ENCODE results near the gene S1PR3. TPM values are rescaled to one million over a fixed set of nuclear protein-coding genes. Genes with fewer than 3 reads are reported as not detected.

The S1PR3 gene
- total and polyA plus RNA-seq, 12 donors = 3.6 to 61.6 (median 13.3) TPM

GRCh38 chr9:88983865-88984542 is 7.3 kb upstream of the S1PR3 start:
- H3K9me3 ChIP-seq = peaks cover 0 to 19% (median 0%) of the 10 kb centered on the region in 11 donors
- 76 to 92% methylated on average over 2 of the region's 2 CpGs for WGBS, 2 donors
- H3K27ac ChIP-seq = no peak overlapping the region
- TF ChIP-seq CTCF (IDR thresholded peaks at IDR 0.05) = no peak
- intact Hi-C loops (cut with DNase I) = loop anchor here in 1 of 10 donors (10.0 kb wide), 1 partner anchor 109 kb away; no protein-coding TSS in a partner anchor
- ATAC-seq = no peak
- H3K36me3 ChIP-seq = no peaks in the 10 kb centered on the region
- no peak overlapping the region for H3K4me3 ChIP-seq
- H3K27me3 ChIP-seq = no peaks in the 10 kb centered on the region
- no peak for DNase-seq
- H3K4me1 ChIP-seq = peaks cover 0 to 5% (median under 1%) of the 10 kb centered on the region in 9 donors

- no peak for DNase-seq
- WGBS, 2 donors = 95% methylated on average over 4 of the region's 4 CpGs
Observed at GRCh38 chr9:88984543-88984883, 6.8 kb upstream of the S1PR3 start.

GRCh38 chr9:88985616-88986015 is 5.7 kb upstream of the S1PR3 start:
- Histone ChIP-seq H3K9me3 (peaks cover 0 to 19% (median 0%) of the 10 kb centered on the region in 11 donors), H3K4me1 (peaks cover 0 to 20% (median 0%) of the 10 kb centered on the region in 9 donors), H3K36me3 (no peaks in the 10 kb centered on the region), H3K27ac (no peak overlapping the region), H3K4me3 (no peak overlapping the region), H3K27me3 (peaks cover 0 to 11% (median 0%) of the 10 kb centered on the region in 7 donors)
- intact Hi-C loops (cut with DNase I) = loop anchor here in 2 of 10 donors (5.0 to 10.0 kb wide), 3 partner anchors 33 to 111 kb away; no protein-coding TSS in a partner anchor
- no peak for DNase-seq
- no peak for ATAC-seq
- 79 to 81% methylated on average over 2 of the region's 2 CpGs for WGBS, 2 donors
- TF ChIP-seq CTCF (IDR thresholded peaks at IDR 0.05) = no peak

More at GRCh38 chr9:88984543-88984883, 6.8 kb upstream of the S1PR3 start:
- Histone ChIP-seq H3K36me3 (no peaks in the 10 kb centered on the region), H3K27ac (no peak overlapping the region), H3K4me1 (peaks cover 0 to 9% (median 0%) of the 10 kb centered on the region in 9 donors), H3K27me3 (peaks cover 0 to 2% (median 0%) of the 10 kb centered on the region in 7 donors), H3K4me3 (no peak overlapping the region), H3K9me3 (peaks cover 0 to 19% (median 0%) of the 10 kb centered on the region in 11 donors)
- intact Hi-C loops (cut with DNase I) = loop anchor here in 1 of 10 donors (10.0 kb wide), 1 partner anchor 110 kb away; no protein-coding TSS in a partner anchor
- ATAC-seq = no peak
- no peak for TF ChIP-seq CTCF (IDR thresholded peaks at IDR 0.05)

GRCh38 chr9:88986776-88987175 is 4.5 kb upstream of the S1PR3 start:
- Histone ChIP-seq H3K4me3 (no peak overlapping the region), H3K27me3 (peaks cover 0 to 22% (median 0%) of the 10 kb centered on the region in 7 donors), H3K27ac (no peak overlapping the region), H3K4me1 (peaks cover 0 to 27% (median 3%) of the 10 kb centered on the region in 9 donors), H3K36me3 (no peaks in the 10 kb centered on the region), H3K9me3 (peaks cover 0 to 10% (median 0%) of the 10 kb centered on the region in 11 donors)
- intact Hi-C loops (cut with DNase I) = loop anchor here in 2 of 10 donors (5.0 to 10.0 kb wide), 3 partner anchors 34 to 112 kb away; no protein-coding TSS in a partner anchor
- WGBS, 2 donors = 84 to 85% methylated on average over 3 of the region's 3 CpGs
- no peak for DNase-seq
- no peak for ATAC-seq
- TF ChIP-seq CTCF (IDR thresholded peaks at IDR 0.05) = no peak
